Thyroid gland (tissue), 4 donors: ENCODE measurements around the gene GABRR1.

Experiments used
- CTCF ChIP-seq, 6 experiments: fragments of 200-600 bp in 3 of 6; fragments of 450-650 bp in 3 of 6; sonication (generic) in 3 of 6; IDR thresholded peaks; one replicate each; pipeline ENCODE4 v1.5.1; 2016 to 2019; ENCODE audit warnings: antibody characterized with exemption in 6 of 6, mild to moderate bottlenecking in 2 of 6, inconsistent platforms in 1 of 6, moderate library complexity in 1 of 6
- POLR2A ChIP-seq, 2 donors: fragments of 450-650 bp; IDR thresholded peaks; one replicate each; pipeline ENCODE4 v1.6.1; 2017; ENCODE audit warnings: antibody characterized with exemption in 2 of 2, mild to moderate bottlenecking in 2 of 2, moderate library complexity in 1 of 2

- TF ChIP-seq CTCF (IDR thresholded peaks at IDR 0.05) (no peak), POLR2A (IDR thresholded peaks at IDR 0.05) (no peak)
These were observed 55.1 kb downstream of the GABRR1 start for GRCh38 chr6:89162047-89162371.
